GM19372 (cell line): Measurements from ENCODE around the gene PDE6A.

ENCODE experiments used
- ATAC-seq: cut with Tn5 transposase; IDR thresholded peaks from one replicate; pipeline ENCODE4 v1.9.1; 2021; ENCODE audit warnings: mild to moderate bottlenecking, low read depth, moderate library complexity; ENCODE audit not compliant: unreplicated experiment

Gene PDE6A

GRCh38 chr5:149930749-149931574 is 13.6 kb downstream of the PDE6A start:
- ATAC-seq, result no peak

DNA sequence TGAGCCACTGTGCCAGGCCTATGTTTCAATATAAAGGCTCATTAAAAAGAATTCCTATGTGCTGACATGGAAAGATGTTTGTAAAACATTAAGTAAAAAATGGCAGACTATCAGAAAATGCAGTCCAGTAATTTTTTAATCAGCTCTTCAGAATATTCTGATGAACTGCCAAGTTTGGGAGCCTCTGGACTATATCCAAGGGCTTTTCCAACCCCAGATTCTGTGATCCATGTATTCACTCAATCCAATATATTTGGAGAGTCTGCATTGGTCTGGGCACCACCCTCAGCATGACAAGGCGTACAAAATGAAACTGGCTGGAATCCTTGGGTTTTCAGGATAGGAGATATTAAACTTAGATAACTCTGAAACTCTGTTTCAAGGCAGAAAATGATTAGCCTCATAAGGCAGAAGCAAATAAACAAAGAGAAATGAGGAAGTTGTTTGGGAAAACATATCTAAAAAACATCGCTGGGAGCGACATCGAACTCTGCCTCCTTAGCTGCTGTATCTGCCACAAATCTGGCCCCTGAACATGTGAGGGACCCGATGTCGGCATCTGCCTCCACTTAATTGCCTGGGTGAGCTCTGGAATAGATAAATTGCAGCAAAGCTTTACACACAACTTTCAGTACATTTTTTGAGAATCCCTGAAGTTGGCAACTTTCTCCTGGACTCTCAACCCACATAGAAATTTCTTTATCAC is 14.4 kb downstream of the PDE6A start:
- ATAC-seq, result no peak

GRCh38 chr5:149924486-149924885 is 20.1 kb downstream of the PDE6A start:
- no peak for ATAC-seq

DNA sequence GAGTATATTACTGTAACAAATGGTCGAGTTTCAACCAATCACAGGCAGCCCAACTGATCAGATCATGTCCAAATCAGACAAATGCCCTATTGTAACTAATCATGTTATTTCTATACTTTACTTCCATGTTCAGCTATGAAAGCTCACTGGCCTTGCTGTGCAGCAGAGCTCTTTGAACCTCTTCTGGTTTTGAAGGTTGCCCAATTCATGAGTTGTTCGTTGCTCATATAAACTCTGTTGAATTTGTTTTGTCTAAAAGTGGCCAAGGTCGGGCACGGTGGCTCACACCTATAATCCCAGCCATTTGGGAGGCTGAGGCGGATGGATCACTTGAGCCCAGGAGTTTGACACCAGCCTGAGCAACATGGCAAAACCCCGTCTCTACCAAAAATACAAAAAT is 21.6 kb downstream of the PDE6A start:
- ATAC-seq, result no peak

DNA sequence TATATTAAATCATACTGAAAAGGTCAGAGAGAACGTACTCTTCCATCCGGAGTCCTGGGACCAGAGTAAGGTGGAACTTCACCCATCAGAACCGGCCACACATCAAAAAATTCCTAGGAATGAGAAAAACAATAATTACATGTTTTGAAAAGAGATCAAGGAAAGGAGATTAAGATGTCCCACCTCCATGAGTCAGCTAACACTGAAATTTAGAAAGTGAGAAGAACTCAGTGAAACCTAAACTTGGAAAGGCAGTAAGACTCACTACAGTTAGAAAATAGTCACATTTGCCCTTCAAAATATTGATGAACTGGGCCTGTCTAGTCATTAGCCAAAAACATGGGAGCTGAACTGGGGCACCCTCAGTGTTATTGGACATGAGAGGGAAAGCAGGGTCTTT is 23.0 kb downstream of the PDE6A start:
- no peak for ATAC-seq

DNA sequence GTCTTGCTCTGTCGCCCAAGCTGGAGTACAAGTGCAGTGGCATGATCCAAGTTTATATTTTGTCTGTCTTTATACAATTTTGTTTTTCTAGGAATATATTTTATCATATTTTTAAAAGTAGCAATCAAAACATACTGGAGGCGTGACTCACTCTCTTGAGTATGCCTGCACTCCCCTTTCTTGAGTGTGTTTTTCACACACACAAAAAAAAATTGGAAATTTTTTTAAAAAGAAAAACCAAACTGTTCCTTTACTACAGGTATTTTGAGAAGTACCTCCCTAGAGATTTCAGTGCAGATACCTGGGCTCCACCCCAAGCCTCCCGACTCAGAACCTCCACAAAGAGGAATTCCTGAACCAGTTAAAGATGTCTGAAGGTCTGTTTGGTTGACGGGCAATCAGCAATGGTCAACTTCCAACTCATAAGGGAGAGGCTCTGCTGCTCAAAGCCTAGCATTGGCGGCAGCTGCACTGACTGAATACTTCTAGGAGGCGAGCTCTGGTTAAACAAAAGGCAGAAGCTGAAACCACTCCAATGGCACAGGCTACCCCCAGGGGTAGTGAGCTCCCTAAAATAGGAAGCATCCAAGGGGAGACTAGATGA is 27.4 kb downstream of the PDE6A start:
- no peak for ATAC-seq

DNA sequence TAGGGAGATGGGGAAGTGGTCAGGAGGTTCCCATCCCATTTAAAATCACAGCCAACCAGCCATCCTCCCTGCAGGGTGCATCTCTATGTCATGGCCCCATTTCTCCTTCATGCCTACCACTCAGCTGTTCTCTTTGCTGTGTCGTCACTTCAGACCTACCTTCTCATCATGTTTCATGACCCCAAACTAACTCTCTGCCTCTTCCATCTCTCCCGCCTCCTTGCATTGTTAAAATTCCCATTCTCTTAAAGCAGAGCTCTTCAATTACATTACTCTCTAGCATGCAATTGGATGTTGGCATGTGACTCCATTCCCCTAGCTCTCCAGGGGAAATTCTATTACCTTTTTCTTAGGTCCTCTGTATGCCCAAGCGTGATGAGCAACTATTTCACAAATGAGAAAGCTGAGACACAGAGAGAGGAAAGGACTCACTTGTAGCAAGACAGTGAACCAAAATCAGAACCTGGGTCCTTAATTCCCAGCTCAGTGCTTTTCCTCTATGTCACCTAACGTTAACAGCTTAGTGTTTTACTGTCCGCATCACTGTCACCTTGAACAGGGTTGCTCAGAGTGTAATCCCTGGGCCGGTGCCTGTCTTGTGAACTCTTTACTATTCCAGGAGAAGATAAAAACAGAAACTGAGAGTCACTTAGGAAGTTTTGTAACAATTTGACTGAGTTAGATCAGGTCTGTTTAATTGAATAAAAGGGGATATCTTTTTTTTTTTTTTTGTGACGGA is 28.1 kb downstream of the PDE6A start:
- ATAC-seq, result no peak

- ATAC-seq, result no peak
These were observed 29.0 kb downstream of the PDE6A start for GRCh38 chr5:149915392-149916260.

- ATAC-seq, result no peak
These were observed 30.9 kb downstream of the PDE6A start for GRCh38 chr5:149913436-149914419.

DNA sequence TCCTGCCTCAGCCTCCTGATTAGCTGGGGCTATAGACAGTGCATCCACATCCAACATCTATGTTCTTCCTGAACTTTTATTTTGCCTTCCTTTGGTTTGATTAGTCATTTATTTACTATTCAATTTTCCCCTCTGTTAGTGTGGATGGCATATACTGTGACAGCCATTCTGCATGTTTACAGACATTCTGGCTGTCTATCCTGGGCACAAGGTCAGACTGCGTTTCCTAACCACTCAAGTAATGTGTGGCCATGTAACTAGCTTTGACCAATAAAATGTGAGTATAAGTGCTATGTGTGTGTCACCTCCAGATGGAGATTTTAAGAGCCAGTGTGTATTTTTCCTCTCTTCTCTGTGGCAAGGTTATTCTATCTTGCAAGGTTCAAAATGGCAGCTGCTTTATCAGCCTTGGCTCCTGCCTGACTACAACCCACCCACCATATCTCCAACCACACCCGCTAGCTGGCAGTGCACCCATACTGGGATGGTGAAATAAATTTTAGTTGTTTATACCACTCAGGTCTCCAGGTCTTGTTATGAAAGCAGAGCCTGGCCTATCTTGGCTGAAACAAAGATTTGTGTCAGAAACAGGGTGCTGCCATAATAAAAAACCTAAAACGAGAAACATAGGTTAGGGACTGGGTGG is 32.2 kb downstream of the PDE6A start:
- no peak for ATAC-seq

GRCh38 chr5:149911031-149911430 is 33.6 kb downstream of the PDE6A start:
- ATAC-seq, result no peak

- no peak for ATAC-seq
These were observed 36.8 kb downstream of the PDE6A start for GRCh38 chr5:149907828-149908227.

GRCh38 chr5:149904977-149905376 is 39.6 kb downstream of the PDE6A start:
- no peak for ATAC-seq

DNA sequence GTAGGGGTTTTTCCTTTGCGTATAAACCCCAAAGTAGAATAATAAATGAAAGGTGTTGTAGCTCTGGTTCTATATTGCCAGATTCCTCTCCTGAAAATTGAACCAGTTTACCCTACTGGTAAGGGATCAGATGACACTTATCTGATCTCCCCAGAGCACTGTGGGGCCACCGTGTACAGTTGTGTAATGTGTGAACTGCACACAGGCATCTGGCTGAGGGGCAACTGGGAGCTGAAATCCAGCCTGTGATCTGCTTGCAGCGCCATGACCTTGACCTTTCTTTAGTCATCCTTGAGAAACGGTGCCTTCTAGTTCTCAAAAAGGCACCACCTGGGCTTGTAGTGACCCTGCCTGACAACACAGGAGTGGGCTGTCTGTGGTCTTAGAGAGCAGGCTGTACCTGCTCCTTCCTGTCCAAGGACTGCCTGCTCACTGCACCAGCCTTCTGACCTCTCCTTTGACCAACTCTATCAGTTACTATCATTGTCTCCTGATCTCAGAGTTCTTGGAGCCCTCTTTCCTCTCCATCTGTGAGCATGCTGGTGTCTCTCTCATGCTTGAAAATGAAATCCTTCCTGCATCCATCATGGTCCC is 40.2 kb downstream of the PDE6A start:
- no peak for ATAC-seq

GRCh38 chr5:149903404-149903803 is 41.2 kb downstream of the PDE6A start:
- no peak for ATAC-seq

DNA sequence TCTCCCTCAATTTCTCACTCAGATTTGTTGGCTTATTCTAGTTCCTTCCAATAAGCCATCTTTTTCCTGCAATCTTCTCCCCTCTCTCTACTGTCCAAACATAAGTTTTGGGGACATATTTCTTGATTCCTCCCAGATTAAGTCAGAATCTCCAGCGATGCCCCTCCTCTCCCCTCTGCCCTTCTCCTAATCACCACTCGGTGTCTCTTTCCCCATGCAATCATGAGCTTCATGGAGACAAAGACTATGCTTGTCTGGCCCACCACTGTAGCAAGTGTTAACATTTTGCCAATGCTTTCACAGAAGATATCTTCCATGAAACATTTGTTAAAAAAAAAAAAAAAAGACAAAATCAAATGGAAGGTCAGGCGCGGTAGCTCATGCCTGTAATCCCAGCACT is 42.4 kb downstream of the PDE6A start:
- ATAC-seq, result no peak

DNA sequence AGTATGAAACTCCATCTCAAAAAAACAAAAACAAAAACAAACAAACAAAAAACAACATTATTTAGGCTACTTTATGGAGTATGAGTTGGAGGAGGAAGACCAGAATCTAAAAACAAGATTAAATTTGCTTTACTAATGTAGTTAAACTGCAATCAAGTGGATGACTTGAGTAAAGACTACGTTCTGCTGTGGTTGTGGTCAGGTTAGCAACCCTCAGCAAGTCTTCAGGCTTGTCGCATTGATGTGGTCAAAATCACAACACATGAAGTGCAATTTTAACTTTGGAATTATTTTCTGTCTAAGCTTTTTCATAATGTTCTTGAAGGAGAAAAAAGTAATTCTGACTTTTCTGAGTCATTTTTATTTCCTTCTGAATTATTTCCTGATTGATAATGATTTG is 43.1 kb downstream of the PDE6A start:
- ATAC-seq, result no peak

DNA sequence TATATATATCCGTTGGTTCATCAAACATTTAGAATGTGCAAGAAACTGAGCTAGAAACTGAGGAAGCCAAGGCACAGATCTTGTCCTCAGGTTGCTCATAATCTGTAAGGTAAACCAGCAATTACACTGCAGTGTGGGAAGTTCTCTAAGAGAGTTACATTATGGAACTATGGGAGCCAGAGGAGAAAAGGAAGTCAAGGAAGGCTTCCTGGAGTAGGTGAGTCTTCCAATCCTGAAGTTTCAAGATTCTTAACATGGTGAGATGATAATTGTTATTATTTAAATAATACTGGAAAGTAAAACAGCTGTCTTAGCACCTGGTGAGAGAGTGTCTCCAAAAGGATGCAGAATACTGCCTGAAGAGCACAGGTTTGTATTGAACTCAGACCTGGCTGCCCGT is 44.2 kb downstream of the PDE6A start:
- ATAC-seq, result no peak
